Esophagus squamous epithelium (tissue), 5 donors: Measurements from ENCODE around the gene ZNF597. TPM values are rescaled to one million over a fixed set of nuclear protein-coding genes. Genes with fewer than 3 reads are reported as not detected.

Experiments
- DNase-seq: peaks from one replicate; lab custom pipeline; 2025; lab: John Stamatoyannopoulos, UW
- H3K27ac ChIP-seq, 4 donors: fragments of 200-600 bp; sonication (generic); one replicate each; pipeline ENCODE4 v1.5.1; 2016 to 2019; ENCODE audit warnings: mild to moderate bottlenecking in 1 of 4
- H3K27me3 ChIP-seq, 4 donors: fragments of 200-600 bp; sonication (generic); 1 replicate in 3 of 4; 2 replicates in 1 of 4; pipeline versions ENCODE4 v1.5.1 to v1.6.0; 2017 to 2021; ENCODE audit warnings: antibody characterized with exemption in 1 of 4
- H3K36me3 ChIP-seq, 3 donors: fragments of 200-600 bp; sonication (generic); one replicate each; pipeline ENCODE4 v1.5.1; 2016 to 2019
- H3K4me1 ChIP-seq, 3 donors: fragments of 200-600 bp; sonication (generic); one replicate each; pipeline ENCODE4 v1.5.1; 2017 to 2019
- H3K4me3 ChIP-seq, 4 donors: fragments of 200-600 bp; sonication (generic); 1 replicate in 3 of 4; 2 replicates in 1 of 4; pipeline ENCODE4 v1.5.1; 2016 to 2019; ENCODE audit warnings: mild to moderate bottlenecking in 2 of 4, moderate library complexity in 1 of 4
- H3K9me3 ChIP-seq, 3 donors: fragments of 200-600 bp; sonication (generic); one replicate each; pipeline ENCODE4 v1.5.1; 2016 to 2019
- POLR2A ChIP-seq, 4 donors: fragments of 450-650 bp; IDR thresholded peaks; one replicate each; pipeline ENCODE4 v1.6.1; 2017; ENCODE audit warnings: antibody characterized with exemption in 4 of 4, mild to moderate bottlenecking in 4 of 4, moderate library complexity in 3 of 4
- WGBS, 2 donors: methylation state at CpG; one replicate each; pipeline ENCODE4 v1.1.5; 2018; 5-methylcytosine and 5-hydroxymethylcytosine counted together
- intact Hi-C: fragments of 100-400 bp; cut with DNase I; formaldehyde crosslinking; loops from one replicate; pipeline ENCODE4 v1.15.0; 2022
- total RNA-seq, 4 donors: library from RNA; depleted of rRNA; stranded (reverse); fragments of >200 nt; gene quantifications; one replicate each; pipeline ENCODE4 v1.1.0, GENCODE V29; 2016
- TF ChIP-seq, protein P1 (sequence below), 6 experiments: fragments of 450-650 bp in 4 of 6; fragments of 200-600 bp in 2 of 6; sonication (generic) in 2 of 6; IDR thresholded peaks; one replicate each; pipeline ENCODE4 v1.5.1; 2016 to 2019; ENCODE audit warnings: antibody characterized with exemption in 6 of 6, mild to moderate bottlenecking in 4 of 6, moderate library complexity in 4 of 6
- donor health status: DM: yes; HTN: yes; CAD: no.

ZNF597 gene
- total RNA-seq, 4 donors from 2014 or later, result 0.68 to 2.1 (median 1.0) TPM

DNA sequence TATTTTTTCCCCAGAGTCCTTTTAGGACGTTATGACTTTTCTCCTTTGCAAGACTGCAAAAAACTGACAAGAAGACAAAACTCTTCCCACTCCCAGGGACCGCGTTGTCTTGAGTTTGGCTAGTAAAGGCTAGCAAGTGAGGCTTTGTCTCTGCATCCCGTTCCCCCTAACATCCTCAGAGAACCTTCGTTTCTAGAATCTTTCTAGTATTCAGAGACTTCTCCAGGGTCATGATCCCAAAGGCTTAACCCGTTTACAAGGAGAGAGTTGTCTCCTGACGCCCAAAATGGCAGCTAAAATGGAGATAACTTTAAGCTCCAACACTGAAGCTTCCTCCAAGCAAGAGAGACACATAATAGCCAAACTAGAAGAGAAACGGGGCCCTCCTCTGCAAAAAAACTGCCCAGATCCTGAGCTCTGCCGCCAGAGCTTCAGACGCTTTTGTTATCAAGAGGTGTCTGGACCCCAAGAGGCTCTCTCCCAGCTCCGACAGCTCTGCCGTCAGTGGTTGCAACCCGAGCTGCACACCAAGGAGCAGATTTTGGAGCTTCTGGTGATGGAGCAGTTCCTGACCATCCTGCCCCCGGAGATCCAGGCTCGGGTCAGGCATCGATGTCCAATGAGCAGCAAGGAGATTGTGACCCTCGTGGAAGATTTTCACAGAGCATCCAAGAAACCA is 41.4 kb downstream of the ZNF597 start:
- TF ChIP-seq, protein P1, sequence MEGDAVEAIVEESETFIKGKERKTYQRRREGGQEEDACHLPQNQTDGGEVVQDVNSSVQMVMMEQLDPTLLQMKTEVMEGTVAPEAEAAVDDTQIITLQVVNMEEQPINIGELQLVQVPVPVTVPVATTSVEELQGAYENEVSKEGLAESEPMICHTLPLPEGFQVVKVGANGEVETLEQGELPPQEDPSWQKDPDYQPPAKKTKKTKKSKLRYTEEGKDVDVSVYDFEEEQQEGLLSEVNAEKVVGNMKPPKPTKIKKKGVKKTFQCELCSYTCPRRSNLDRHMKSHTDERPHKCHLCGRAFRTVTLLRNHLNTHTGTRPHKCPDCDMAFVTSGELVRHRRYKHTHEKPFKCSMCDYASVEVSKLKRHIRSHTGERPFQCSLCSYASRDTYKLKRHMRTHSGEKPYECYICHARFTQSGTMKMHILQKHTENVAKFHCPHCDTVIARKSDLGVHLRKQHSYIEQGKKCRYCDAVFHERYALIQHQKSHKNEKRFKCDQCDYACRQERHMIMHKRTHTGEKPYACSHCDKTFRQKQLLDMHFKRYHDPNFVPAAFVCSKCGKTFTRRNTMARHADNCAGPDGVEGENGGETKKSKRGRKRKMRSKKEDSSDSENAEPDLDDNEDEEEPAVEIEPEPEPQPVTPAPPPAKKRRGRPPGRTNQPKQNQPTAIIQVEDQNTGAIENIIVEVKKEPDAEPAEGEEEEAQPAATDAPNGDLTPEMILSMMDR (IDR thresholded peaks at IDR 0.05), result no peak
- TF ChIP-seq POLR2A (IDR thresholded peaks at IDR 0.05), result no peak
- Histone ChIP-seq H3K36me3 (peaks cover 21 to 59% (median 26%) of the 10 kb centered on the region in 3 donors), H3K27me3 (no peaks in the 10 kb centered on the region), H3K9me3 (peaks cover 0 to 57% (median 42%) of the 10 kb centered on the region in 3 donors), H3K4me1 (peaks cover 5 to 36% (median 12%) of the 10 kb centered on the region in 3 donors), H3K4me3 (peak overlapping the region; percentile 82 to 95 (median 86)), H3K27ac (peak overlapping the region; percentile 79 to 93 (median 90))
- intact Hi-C loops, result no loop called here
- WGBS, 2 donors, result 32% methylated on average over 15 to 16 of the region's 17 CpGs
- DNase-seq, result no peak

DNA sequence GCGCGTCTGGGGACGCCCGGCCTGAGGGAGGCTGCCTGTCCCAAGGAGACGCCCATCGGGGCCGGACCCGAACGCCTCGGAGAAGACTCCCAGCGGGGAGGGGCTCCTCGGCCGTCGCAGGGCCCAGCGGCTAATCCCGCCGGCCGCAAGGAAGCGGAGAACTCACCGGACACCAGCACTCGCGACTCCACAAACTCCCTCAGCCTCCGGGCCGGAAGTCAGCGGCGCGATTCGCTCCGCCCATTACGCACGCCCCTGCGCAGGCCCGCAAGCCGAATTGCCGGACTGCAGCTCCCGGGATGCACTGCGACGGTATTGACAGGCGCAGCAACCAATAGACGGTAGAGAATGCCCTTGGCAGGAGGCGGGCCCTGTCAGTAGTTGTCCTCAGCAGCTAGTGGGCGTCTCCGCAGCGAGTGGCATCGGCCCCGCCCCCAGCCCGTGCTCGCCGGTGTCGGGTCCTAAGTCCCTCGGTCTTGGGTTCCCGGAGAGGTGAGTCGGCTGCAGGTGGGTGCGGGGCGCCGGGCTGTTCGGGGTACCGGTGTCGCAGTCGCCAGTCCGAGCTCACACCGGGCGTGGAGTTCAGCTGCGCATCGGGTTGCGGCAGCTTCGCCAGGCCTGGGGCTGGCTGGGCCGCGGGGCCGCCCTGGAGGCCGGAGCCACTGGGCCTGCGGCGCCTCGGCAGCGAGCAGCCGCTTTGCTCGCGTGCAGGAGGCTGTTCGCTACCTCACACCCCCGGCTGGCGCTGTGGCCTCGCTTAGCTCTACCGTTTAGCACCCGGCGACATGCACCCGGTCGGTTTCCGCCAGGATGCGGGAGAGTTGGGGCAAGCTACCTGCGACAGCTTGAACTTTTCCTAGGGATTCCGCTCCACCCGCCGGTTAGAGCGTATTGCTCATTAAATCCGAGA is 42.3 kb downstream of the ZNF597 start, which contains the start of the genes ZNF174 and ZSCAN32:
Gene ZNF174 (plus strand): TSS at position 437 of the 910 bp plus-strand sequence. CDS start 790 bp downstream, outside the sequence.
Gene ZSCAN32 (minus strand): TSS at position 226 of the 910 bp plus-strand sequence. CDS start 3,447 bp downstream, outside the sequence.
- WGBS, 2 donors, result 0% methylated on average over 2 to 13 of the region's 95 CpGs
- peaks cover 5 to 36% (median 12%) of the 10 kb centered on the region in 3 donors for H3K4me1 ChIP-seq
- H3K27me3 ChIP-seq, result no peaks in the 10 kb centered on the region
- H3K4me3 ChIP-seq, result peak within 1 kb of the TSS; percentile 82 to 95 (median 86)
- TF ChIP-seq POLR2A (IDR thresholded peaks at IDR 0.05), result peak in 3 of 4 donors; percentile 56 to 75 (median 64)
- TF ChIP-seq, protein P1 (IDR thresholded peaks at IDR 0.05), result peak in 2 of 6 experiments; percentile 22 to 45
- H3K36me3 ChIP-seq, result peaks cover 14 to 59% (median 28%) of the 10 kb centered on the region in 3 donors
- peaks cover 0 to 57% (median 39%) of the 10 kb centered on the region in 3 donors for H3K9me3 ChIP-seq
- peak within 1 kb of the TSS; percentile 85 to 93 (median 90) for H3K27ac ChIP-seq
- peak; percentile 92 for DNase-seq
- intact Hi-C loops, result no loop called here

DNA sequence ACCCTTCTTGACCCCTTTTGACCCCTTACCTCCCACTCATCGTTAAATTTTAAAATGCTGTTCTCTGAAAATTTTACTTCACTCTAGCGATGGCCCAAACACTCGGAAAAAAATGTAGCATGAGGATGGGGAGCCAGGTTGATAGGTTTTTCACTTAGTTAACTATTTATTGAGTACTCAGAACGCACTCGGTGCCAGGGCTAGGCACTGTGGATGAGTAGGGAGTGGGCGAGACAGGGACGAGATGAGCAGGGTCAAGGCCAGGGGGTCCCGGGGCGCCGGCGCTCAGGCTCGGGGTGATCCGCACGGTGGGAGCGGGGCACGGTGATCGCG is 42.9 kb downstream of the ZNF597 start:
- Histone ChIP-seq H3K36me3 (peaks cover 10 to 59% (median 22%) of the 10 kb centered on the region in 3 donors), H3K9me3 (peaks cover 0 to 55% (median 39%) of the 10 kb centered on the region in 3 donors), H3K4me1 (peaks cover 5 to 36% (median 12%) of the 10 kb centered on the region in 3 donors), H3K27ac (peak overlapping the region; percentile 85 to 93 (median 90)), H3K27me3 (no peaks in the 10 kb centered on the region), H3K4me3 (peak overlapping the region; percentile 82 to 95 (median 86))
- DNase-seq, result no peak
- 1 to 4% methylated on average over 3 to 6 of the region's 18 CpGs for WGBS, 2 donors
- no peak for TF ChIP-seq POLR2A (IDR thresholded peaks at IDR 0.05)
- TF ChIP-seq, protein P1 (IDR thresholded peaks at IDR 0.05), result no peak
- intact Hi-C loops, result no loop called here

DNA sequence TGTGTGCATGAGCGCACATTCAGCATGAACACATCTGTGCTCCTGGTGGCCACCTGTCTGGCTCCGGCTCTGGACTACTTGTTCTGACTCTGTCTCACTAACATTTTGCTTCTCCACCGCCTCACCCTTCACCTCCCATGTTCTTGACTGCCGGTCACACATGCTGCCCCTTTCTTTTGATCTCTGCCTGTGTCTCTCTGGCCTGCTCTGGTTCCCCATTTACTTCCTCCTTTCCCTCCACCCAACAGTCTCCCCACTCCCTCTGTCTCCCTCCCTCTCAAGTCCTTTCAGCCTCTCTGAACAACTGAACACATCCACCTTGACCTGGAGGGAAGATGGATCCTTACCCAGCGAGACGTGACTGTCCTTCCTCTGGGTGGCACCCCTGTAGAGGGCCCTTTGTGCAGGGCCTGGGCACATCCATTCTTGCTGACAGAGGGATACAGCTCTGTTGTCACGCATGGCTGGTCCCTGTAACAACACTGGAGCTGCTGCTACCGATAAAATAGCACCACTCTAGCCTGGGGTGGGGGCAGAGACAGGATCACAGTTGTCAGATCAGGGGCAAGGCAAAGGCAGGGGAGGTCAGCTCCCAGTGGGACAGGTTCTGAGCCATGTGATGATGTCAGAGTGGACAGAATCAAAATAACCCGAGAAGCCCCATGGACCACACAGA is 53.5 kb downstream of the ZNF597 start:
- TF ChIP-seq POLR2A (IDR thresholded peaks at IDR 0.05), result no peak
- TF ChIP-seq, protein P1 (IDR thresholded peaks at IDR 0.05), result no peak
- H3K9me3 ChIP-seq, result peaks cover 0 to 90% (median 70%) of the 10 kb centered on the region in 3 donors

More for the DNA sequence above, 53.5 kb downstream of the ZNF597 start:
- WGBS, 2 donors, result 81 to 88% methylated on average over 6 to 9 of the region's 9 CpGs
- no peak overlapping the region for H3K27ac ChIP-seq
- intact Hi-C loops, result no loop called here
- peaks cover 36 to 92% (median 37%) of the 10 kb centered on the region in 3 donors for H3K36me3 ChIP-seq
- no peak for DNase-seq
- H3K27me3 ChIP-seq, result no peaks in the 10 kb centered on the region
- no peak overlapping the region for H3K4me3 ChIP-seq
- no peaks in the 10 kb centered on the region for H3K4me1 ChIP-seq
